Astrocyte of the spinal cord (primary cell): ENCODE measurements around the gene SLC26A1.

Source experiments
- DNase-seq: peaks from one replicate; pipeline ENCODE4 v3.0.0; 2011; ENCODE audit warnings: low read depth, low spot score
- H3K4me3 ChIP-seq: 2 replicates; pipeline ENCODE4 v1.5.1; 2011; ENCODE audit warnings: low read depth, mild to moderate bottlenecking, low read length, moderate library complexity
- CTCF ChIP-seq: IDR thresholded peaks from 2 replicates; pipeline ENCODE4 v1.5.1; 2012; ENCODE audit warnings: low read depth, mild to moderate bottlenecking, low read length, inconsistent platforms
- in situ Hi-C: cut with HindIII; loops from 2 replicates; pipeline ENCODE4 v1.10.0; 2017; ENCODE audit warnings: low sequenced_read_pairs

SLC26A1 gene

GRCh38 chr4:998096-998691 lies 5.0 kb upstream of the SLC26A1 start:
- DNase-seq = no peak
- in situ Hi-C loops = no loop called here
- TF ChIP-seq CTCF = no peak
- no peak overlapping the region for H3K4me3 ChIP-seq

GRCh38 chr4:997375-998071 lies 4.3 kb upstream of the SLC26A1 start:
- H3K4me3 ChIP-seq = no peak overlapping the region
- in situ Hi-C loops = no loop called here
- DNase-seq = no peak
- TF ChIP-seq CTCF = no peak

GRCh38 chr4:996997-997374 lies 3.8 kb upstream of the SLC26A1 start:
- TF ChIP-seq CTCF = no peak
- H3K4me3 ChIP-seq = no peak overlapping the region
- in situ Hi-C loops = no loop called here
- no peak for DNase-seq

GRCh38 chr4:996030-996996 lies 3.1 kb upstream of the SLC26A1 start:
- no peak for DNase-seq
- no peak overlapping the region for H3K4me3 ChIP-seq
- TF ChIP-seq CTCF = no peak
- in situ Hi-C loops = no loop called here

- DNase-seq = no peak
- in situ Hi-C loops = no loop called here
- H3K4me3 ChIP-seq = no peak overlapping the region
- no peak for TF ChIP-seq CTCF
These were observed 2.3 kb upstream of the SLC26A1 start for GRCh38 chr4:995311-996026.
